ENCODE results near the gene SUSD1. TPM values are rescaled to one million over a fixed set of nuclear protein-coding genes. Genes with fewer than 3 reads are reported as not detected.

Gene SUSD1
- total and polyA plus RNA-seq, 2 donors (not counting 1 experiment from before 2014, with no cell fraction given) = 5.7 to 7.5 TPM

DNA sequence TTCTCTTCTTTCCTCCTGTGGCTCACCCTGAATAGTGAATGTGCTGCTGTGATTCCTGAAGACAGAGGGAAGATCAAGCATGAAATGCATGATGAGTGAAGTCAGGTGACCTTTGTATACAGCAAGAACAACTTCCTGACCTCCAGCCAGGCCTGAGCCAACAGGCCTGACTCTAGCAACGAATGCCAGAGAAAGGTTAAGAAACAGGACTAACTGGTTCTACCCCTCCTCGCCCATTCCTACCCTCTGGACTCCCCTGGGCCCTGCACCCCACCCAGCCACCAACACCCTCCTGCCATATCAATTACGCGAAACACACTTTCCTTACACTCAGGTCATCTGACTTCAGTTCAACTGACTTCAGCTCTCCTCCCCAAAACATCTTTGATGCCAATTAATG lies 4.9 kb downstream of the SUSD1 start:
- Histone ChIP-seq H3K27me3 (replicated peaks in 1 of 4; ENCODE audit: control extremely low read depth in 1 of 4, control insufficient read depth in 3 of 4, insufficient read depth in 4 of 4, low read length in 3 of 4) (no peaks in the 10 kb centered on the region), H4K20me1 (ENCODE audit: control insufficient read depth, insufficient read depth, low read length, poor library complexity, severe bottlenecking) (no peaks in the 10 kb centered on the region), H3K4me3 (ENCODE audit: control extremely low read depth in 1 of 5, extremely low read depth in 1 of 5, insufficient read depth in 1 of 5, low read depth in 2 of 5, low read length in 4 of 5) (no peak overlapping the region), H3K4me2 (replicated peaks; ENCODE audit: low read depth, low read length, poor library complexity, severe bottlenecking) (no peak overlapping the region), H3K36me3 (replicated peaks in 1 of 2; ENCODE audit: control extremely low read depth in 1 of 2, control insufficient read depth in 1 of 2, extremely low read depth in 1 of 2, insufficient read depth in 2 of 2, low read length in 1 of 2) (no peaks in the 10 kb centered on the region), H2AFZ (ENCODE audit: insufficient read depth, low read depth, low read length, poor library complexity, severe bottlenecking) (no peak overlapping the region), H3K4me1 (ENCODE audit: control insufficient read depth in 2 of 2, insufficient read depth in 2 of 2, low read length in 2 of 2) (peaks cover 18 to 19% of the 10 kb centered on the region in 2 donors), H3K9me3 (ENCODE audit: control extremely low read depth in 1 of 3, control insufficient read depth in 2 of 3, insufficient read depth in 1 of 3, low read length in 2 of 3) (no peaks in the 10 kb centered on the region), H3K9ac (ENCODE audit: low read length) (no peak overlapping the region), H3K79me2 (ENCODE audit: control insufficient read depth, insufficient read depth, low read length) (peaks cover 33% of the 10 kb centered on the region), H3K27ac (ENCODE audit: low read length in 2 of 2) (no peak overlapping the region)
- Mint-ChIP-seq H3K4me3 (no peak overlapping the region), H3K4me1 (peaks cover 55% of the 10 kb centered on the region), H3K27ac (no peak overlapping the region), H3K9me3 (ENCODE audit: insufficient read depth) (no peaks in the 10 kb centered on the region), H3K27me3 (no peaks in the 10 kb centered on the region)
- ATAC-seq (ENCODE audit: low read depth) (no peak), DNase-seq (no peak)
- no peak for TF ChIP-seq EZH2 (IDR thresholded peaks at IDR 0.05; ENCODE audit: borderline replicate concordance, insufficient read depth, low read depth, low read length, poor library complexity, severe bottlenecking)
- TF ChIP-seq, protein P1, sequence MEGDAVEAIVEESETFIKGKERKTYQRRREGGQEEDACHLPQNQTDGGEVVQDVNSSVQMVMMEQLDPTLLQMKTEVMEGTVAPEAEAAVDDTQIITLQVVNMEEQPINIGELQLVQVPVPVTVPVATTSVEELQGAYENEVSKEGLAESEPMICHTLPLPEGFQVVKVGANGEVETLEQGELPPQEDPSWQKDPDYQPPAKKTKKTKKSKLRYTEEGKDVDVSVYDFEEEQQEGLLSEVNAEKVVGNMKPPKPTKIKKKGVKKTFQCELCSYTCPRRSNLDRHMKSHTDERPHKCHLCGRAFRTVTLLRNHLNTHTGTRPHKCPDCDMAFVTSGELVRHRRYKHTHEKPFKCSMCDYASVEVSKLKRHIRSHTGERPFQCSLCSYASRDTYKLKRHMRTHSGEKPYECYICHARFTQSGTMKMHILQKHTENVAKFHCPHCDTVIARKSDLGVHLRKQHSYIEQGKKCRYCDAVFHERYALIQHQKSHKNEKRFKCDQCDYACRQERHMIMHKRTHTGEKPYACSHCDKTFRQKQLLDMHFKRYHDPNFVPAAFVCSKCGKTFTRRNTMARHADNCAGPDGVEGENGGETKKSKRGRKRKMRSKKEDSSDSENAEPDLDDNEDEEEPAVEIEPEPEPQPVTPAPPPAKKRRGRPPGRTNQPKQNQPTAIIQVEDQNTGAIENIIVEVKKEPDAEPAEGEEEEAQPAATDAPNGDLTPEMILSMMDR (IDR thresholded peaks at IDR 0.05) = no peak
- POLR2A ChIA-PET = no interaction called here
- CTCF ChIA-PET = interaction anchor here (0.6 to 1.3 kb wide), 3 partner anchors 11 to 72 kb away, joined by 3 to 4 read pairs (median 3); no protein-coding TSS in a partner anchor
- WGBS (ENCODE audit: insufficient coverage) = 91% methylated on average over 4 of the region's 4 CpGs
- intact Hi-C loops (cut with micrococcal nuclease) = no loop called here

DNA sequence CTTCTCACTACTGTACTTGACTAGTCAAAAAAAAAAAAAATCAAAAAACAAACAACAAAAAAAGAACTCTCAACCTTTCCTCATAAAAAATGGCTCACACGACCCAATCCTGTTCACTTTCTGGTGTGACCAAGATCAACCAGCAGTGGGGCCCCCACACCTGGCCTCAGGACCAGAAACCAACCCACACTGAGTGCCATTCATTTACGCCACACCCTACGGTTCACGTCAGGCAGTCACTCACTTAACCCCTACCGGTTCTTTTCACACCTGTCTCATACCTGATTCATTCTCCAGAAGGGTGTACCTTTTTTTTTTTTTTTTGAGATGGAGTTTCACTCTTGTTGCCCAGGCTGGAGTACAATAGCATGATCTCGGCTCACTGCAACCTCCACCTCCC lies 5.7 kb downstream of the SUSD1 start:
- H3K4me2 ChIP-seq (replicated peaks; ENCODE audit: low read depth, low read length, poor library complexity, severe bottlenecking) = no peak overlapping the region
- no peak overlapping the region for H2AFZ ChIP-seq (ENCODE audit: insufficient read depth, low read depth, low read length, poor library complexity, severe bottlenecking)
- WGBS (ENCODE audit: insufficient coverage) = 60% methylated on average over 1 of the region's 6 CpGs
- TF ChIP-seq, protein P1 (IDR thresholded peaks at IDR 0.05) = no peak
- TF ChIP-seq EZH2 (IDR thresholded peaks at IDR 0.05; ENCODE audit: borderline replicate concordance, insufficient read depth, low read depth, low read length, poor library complexity, severe bottlenecking) = no peak
- no peaks in the 10 kb centered on the region for H3K27me3 Mint-ChIP-seq
- H3K36me3 ChIP-seq (replicated peaks in 1 of 2; ENCODE audit: control extremely low read depth in 1 of 2, control insufficient read depth in 1 of 2, extremely low read depth in 1 of 2, insufficient read depth in 2 of 2, low read length in 1 of 2) = no peaks in the 10 kb centered on the region
- ATAC-seq (ENCODE audit: low read depth) = no peak
- H3K27ac ChIP-seq (ENCODE audit: low read length in 2 of 2) = no peak overlapping the region
- no peaks in the 10 kb centered on the region for H3K27me3 ChIP-seq (replicated peaks in 1 of 4; ENCODE audit: control extremely low read depth in 1 of 4, control insufficient read depth in 3 of 4, insufficient read depth in 4 of 4, low read length in 3 of 4)
- peaks cover 52% of the 10 kb centered on the region for H3K4me1 Mint-ChIP-seq
- no peak overlapping the region for H3K27ac Mint-ChIP-seq
- DNase-seq = no peak
- ChIA-PET POLR2A (no interaction called here), CTCF (no interaction called here)
- H4K20me1 ChIP-seq (ENCODE audit: control insufficient read depth, insufficient read depth, low read length, poor library complexity, severe bottlenecking) = no peaks in the 10 kb centered on the region
- no peak overlapping the region for H3K4me3 Mint-ChIP-seq
- H3K9ac ChIP-seq (ENCODE audit: low read length) = no peak overlapping the region
- H3K79me2 ChIP-seq (ENCODE audit: control insufficient read depth, insufficient read depth, low read length) = peaks cover 41% of the 10 kb centered on the region
- no peaks in the 10 kb centered on the region for H3K9me3 ChIP-seq (ENCODE audit: control extremely low read depth in 1 of 3, control insufficient read depth in 2 of 3, insufficient read depth in 1 of 3, low read length in 2 of 3)
- H3K4me3 ChIP-seq (ENCODE audit: control extremely low read depth in 1 of 5, extremely low read depth in 1 of 5, insufficient read depth in 1 of 5, low read depth in 2 of 5, low read length in 4 of 5) = no peak overlapping the region
- H3K9me3 Mint-ChIP-seq (ENCODE audit: insufficient read depth) = no peaks in the 10 kb centered on the region
- intact Hi-C loops (cut with micrococcal nuclease) = no loop called here
- peaks cover 17% of the 10 kb centered on the region in 2 donors for H3K4me1 ChIP-seq (ENCODE audit: control insufficient read depth in 2 of 2, insufficient read depth in 2 of 2, low read length in 2 of 2)

Data from B cell (primary cell).